Vagina (tissue), 2 donors: ENCODE data around the gene TMC5. TPM values are rescaled to one million over a fixed set of nuclear protein-coding genes. Genes with fewer than 3 reads are reported as not detected.

ENCODE experiments used
- DNase-seq, 2 donors: peaks; one replicate each; pipeline ENCODE4 v3.0.0-alpha.2; 2017; ENCODE audit errors: extremely low spot score in 2 of 2
- H3K27ac ChIP-seq: fragments of 200-600 bp; sonication (generic); one replicate; pipeline ENCODE4 v1.5.1; 2019
- H3K27me3 ChIP-seq: fragments of 200-600 bp; sonication (generic); one replicate; pipeline ENCODE4 v1.5.1; 2019
- H3K36me3 ChIP-seq, 2 donors: fragments of 200-600 bp; sonication (generic); one replicate each; pipeline ENCODE4 v1.5.1; 2017 to 2019
- H3K4me1 ChIP-seq: fragments of 200-600 bp; sonication (generic); one replicate; pipeline ENCODE4 v1.5.1; 2019
- H3K4me3 ChIP-seq, 2 donors: fragments of 200-600 bp; sonication (generic); 1 replicate in 1 of 2; 2 replicates in 1 of 2; pipeline ENCODE4 v1.5.1; 2016 to 2019
- H3K9me3 ChIP-seq: fragments of 200-600 bp; sonication (generic); one replicate; pipeline ENCODE4 v1.5.1; 2019
- CTCF ChIP-seq, 3 experiments: fragments of 450-650 bp in 2 of 3; fragments of 200-600 bp in 1 of 3; sonication (generic) in 1 of 3; IDR thresholded peaks; one replicate each; pipeline ENCODE4 v1.5.1; 2017 to 2019; ENCODE audit warnings: antibody characterized with exemption in 3 of 3, mild to moderate bottlenecking in 2 of 3, moderate library complexity in 2 of 3
- POLR2A ChIP-seq, 2 donors: fragments of 450-650 bp; IDR thresholded peaks; one replicate each; pipeline ENCODE4 v1.6.1; 2017; ENCODE audit warnings: antibody characterized with exemption in 2 of 2, mild to moderate bottlenecking in 2 of 2, moderate library complexity in 2 of 2
- POLR2AphosphoS5 ChIP-seq, 2 donors: sonication (generic); formaldehyde crosslinking; IDR thresholded peaks; one replicate each; pipeline ENCODE4 v1.9.0; 2017; ENCODE audit warnings: antibody characterized with exemption in 2 of 2, mild to moderate bottlenecking in 2 of 2, low read depth in 1 of 2; ENCODE audit not compliant: insufficient read depth in 1 of 2
- intact Hi-C: fragments of 100-400 bp; cut with DNase I; formaldehyde crosslinking; loops from one replicate; pipeline ENCODE4 v1.15.1; 2023
- total RNA-seq: library from RNA; depleted of rRNA; stranded (reverse); fragments of >200 nt; gene quantifications from one replicate; pipeline ENCODE4 v1.2.3, GENCODE V29; 2016

TMC5 gene
- total RNA-seq, 1 donor from 2014 or later: not detected

GRCh38 chr16:19524616-19525384 lies 107.1 kb downstream of the TMC5 start:
- peak overlapping the region; percentile 64 to 95 for H3K4me3 ChIP-seq
- H3K36me3 ChIP-seq: peaks cover 0 to 19% of the 10 kb centered on the region in 2 donors
- no peaks in the 10 kb centered on the region for H3K9me3 ChIP-seq
- TF ChIP-seq POLR2A (IDR thresholded peaks at IDR 0.05): no peak
- H3K27ac ChIP-seq: peak overlapping the region; percentile 60
- peaks cover 43% of the 10 kb centered on the region for H3K4me1 ChIP-seq
- intact Hi-C loops: no loop called here
- DNase-seq: no peak
- H3K27me3 ChIP-seq: no peaks in the 10 kb centered on the region

- Histone ChIP-seq H3K9me3 (no peaks in the 10 kb centered on the region), H3K27me3 (no peaks in the 10 kb centered on the region), H3K36me3 (peaks cover 0 to 21% of the 10 kb centered on the region in 2 donors), H3K4me3 (peak overlapping the region in 1 of 2 donors; percentile 95), H3K4me1 (peaks cover 37% of the 10 kb centered on the region), H3K27ac (no peak overlapping the region)
- TF ChIP-seq POLR2A (IDR thresholded peaks at IDR 0.05) (no peak), CTCF (IDR thresholded peaks at IDR 0.05) (no peak), POLR2AphosphoS5 (IDR thresholded peaks at IDR 0.05; ENCODE audit: insufficient read depth in 1 of 2, low read depth in 1 of 2) (no peak)
- intact Hi-C loops: no loop called here
- no peak for DNase-seq
Observed at GRCh38 chr16:19525385-19525723, 107.7 kb downstream of the TMC5 start.

- Histone ChIP-seq H3K4me3 (no peak overlapping the region), H3K4me1 (peaks cover 25% of the 10 kb centered on the region), H3K9me3 (no peaks in the 10 kb centered on the region), H3K27ac (no peak overlapping the region), H3K36me3 (peaks cover 0 to 21% of the 10 kb centered on the region in 2 donors), H3K27me3 (no peaks in the 10 kb centered on the region)
- TF ChIP-seq POLR2AphosphoS5 (IDR thresholded peaks at IDR 0.05; ENCODE audit: insufficient read depth in 1 of 2, low read depth in 1 of 2) (no peak), CTCF (IDR thresholded peaks at IDR 0.05) (no peak), POLR2A (IDR thresholded peaks at IDR 0.05) (no peak)
- intact Hi-C loops: no loop called here
- no peak for DNase-seq
Observed at GRCh38 chr16:19527161-19527560, 109.5 kb downstream of the TMC5 start.

- Histone ChIP-seq H3K4me3 (no peak overlapping the region), H3K9me3 (no peaks in the 10 kb centered on the region), H3K27me3 (no peaks in the 10 kb centered on the region), H3K36me3 (peaks cover 0 to 21% of the 10 kb centered on the region in 2 donors), H3K27ac (no peak overlapping the region), H3K4me1 (peaks cover 13% of the 10 kb centered on the region)
- no peak for DNase-seq
- intact Hi-C loops: no loop called here
- no peak for TF ChIP-seq POLR2A (IDR thresholded peaks at IDR 0.05)
- TF ChIP-seq CTCF (IDR thresholded peaks at IDR 0.05): no peak
- no peak for TF ChIP-seq POLR2AphosphoS5 (IDR thresholded peaks at IDR 0.05; ENCODE audit: insufficient read depth in 1 of 2, low read depth in 1 of 2)
Observed at GRCh38 chr16:19528666-19529065, 111.0 kb downstream of the TMC5 start.

GRCh38 chr16:19532601-19533000 lies 114.9 kb downstream of the TMC5 start:
- intact Hi-C loops: no loop called here
- no peaks in the 10 kb centered on the region for H3K9me3 ChIP-seq
- TF ChIP-seq POLR2A (IDR thresholded peaks at IDR 0.05): no peak
- no peak for TF ChIP-seq POLR2AphosphoS5 (IDR thresholded peaks at IDR 0.05; ENCODE audit: insufficient read depth in 1 of 2, low read depth in 1 of 2)
- no peak for TF ChIP-seq CTCF (IDR thresholded peaks at IDR 0.05)
- no peak for DNase-seq
- no peaks in the 10 kb centered on the region for H3K27me3 ChIP-seq
- H3K4me1 ChIP-seq: no peaks in the 10 kb centered on the region
- H3K4me3 ChIP-seq: no peak overlapping the region
- H3K27ac ChIP-seq: no peak overlapping the region
- H3K36me3 ChIP-seq: peaks cover 0 to 34% of the 10 kb centered on the region in 2 donors
